Nephron (organoid): ENCODE measurements around the gene ERMP1.

Source experiments
- H3K27ac Mint-ChIP-seq, 3 experiments: 2 replicates each; pipeline ENCODE4 v1.8.0; 2020; ENCODE audit warnings: mixed read lengths in 3 of 3, mild to moderate bottlenecking in 2 of 3, moderate library complexity in 1 of 3
- H3K27me3 Mint-ChIP-seq: 2 replicates; pipeline ENCODE4 v1.8.0; 2021; ENCODE audit warnings: low read depth, mild to moderate bottlenecking, moderate library complexity, mixed read lengths
- H3K36me3 Mint-ChIP-seq: 2 replicates; pipeline ENCODE4 v1.8.0; 2020; ENCODE audit warnings: low read depth, mixed read lengths
- H3K4me1 Mint-ChIP-seq: 2 replicates; pipeline ENCODE4 v1.8.0; 2020; ENCODE audit warnings: mixed read lengths
- H3K4me3 Mint-ChIP-seq, 3 experiments: 2 replicates each; pipeline ENCODE4 v1.8.0; 2020; ENCODE audit warnings: mild to moderate bottlenecking in 3 of 3, mixed read lengths in 3 of 3, moderate library complexity in 2 of 3
- H3K9me3 Mint-ChIP-seq: 2 replicates; pipeline ENCODE4 v1.8.0; 2020; ENCODE audit warnings: mixed read lengths
- TF ChIP-seq, protein P1 (sequence below), 3 experiments: fragments of 200-600 bp; sonication (generic); IDR thresholded peaks; one replicate each; pipeline ENCODE4 v1.5.0; 2021; ENCODE audit warnings: antibody characterized with exemption in 3 of 3; ENCODE audit not compliant: unreplicated experiment in 3 of 3

Gene ERMP1

DNA sequence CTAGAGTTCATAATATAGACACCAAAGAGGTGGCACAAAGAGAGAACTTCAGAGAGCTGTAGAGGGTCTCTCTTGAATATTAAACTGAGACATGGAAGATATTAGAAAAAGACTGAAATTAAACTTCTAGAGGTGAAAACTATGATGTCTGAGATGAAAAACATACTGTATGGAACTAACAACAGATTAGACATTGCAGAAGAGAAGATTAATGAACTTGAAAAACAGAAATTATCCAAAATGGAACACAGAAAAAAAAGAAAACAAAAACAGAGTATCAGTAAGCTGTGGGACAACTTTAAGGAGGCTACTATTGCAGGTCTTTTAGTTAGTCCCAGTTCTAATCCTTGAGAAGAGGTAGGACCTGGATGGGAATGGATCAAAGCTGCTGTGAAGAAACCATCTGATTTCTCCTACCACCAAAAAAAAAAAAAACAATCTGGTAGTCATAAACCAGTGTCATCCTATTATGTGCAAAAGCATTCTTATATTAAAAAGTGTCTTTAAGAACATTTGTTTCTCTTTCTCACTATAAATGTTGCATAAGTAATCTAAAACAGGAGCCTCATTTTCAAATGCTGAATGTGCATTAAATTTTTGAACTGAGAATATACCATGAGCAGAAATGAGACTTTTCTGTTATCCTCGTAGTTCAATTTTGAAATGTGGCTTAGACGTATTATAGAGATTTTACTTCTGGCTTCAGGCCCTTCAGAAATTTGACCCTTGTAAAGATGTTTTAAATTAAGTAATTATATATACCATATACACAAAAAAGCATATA, 96.2 kb downstream of the ERMP1 start:
- H3K9me3 Mint-ChIP-seq: peaks cover 14% of the 10 kb centered on the region
- no peak overlapping the region for H3K27ac Mint-ChIP-seq
- H3K4me1 Mint-ChIP-seq: peaks cover 10% of the 10 kb centered on the region
- no peak overlapping the region for H3K4me3 Mint-ChIP-seq
- TF ChIP-seq, protein P1, sequence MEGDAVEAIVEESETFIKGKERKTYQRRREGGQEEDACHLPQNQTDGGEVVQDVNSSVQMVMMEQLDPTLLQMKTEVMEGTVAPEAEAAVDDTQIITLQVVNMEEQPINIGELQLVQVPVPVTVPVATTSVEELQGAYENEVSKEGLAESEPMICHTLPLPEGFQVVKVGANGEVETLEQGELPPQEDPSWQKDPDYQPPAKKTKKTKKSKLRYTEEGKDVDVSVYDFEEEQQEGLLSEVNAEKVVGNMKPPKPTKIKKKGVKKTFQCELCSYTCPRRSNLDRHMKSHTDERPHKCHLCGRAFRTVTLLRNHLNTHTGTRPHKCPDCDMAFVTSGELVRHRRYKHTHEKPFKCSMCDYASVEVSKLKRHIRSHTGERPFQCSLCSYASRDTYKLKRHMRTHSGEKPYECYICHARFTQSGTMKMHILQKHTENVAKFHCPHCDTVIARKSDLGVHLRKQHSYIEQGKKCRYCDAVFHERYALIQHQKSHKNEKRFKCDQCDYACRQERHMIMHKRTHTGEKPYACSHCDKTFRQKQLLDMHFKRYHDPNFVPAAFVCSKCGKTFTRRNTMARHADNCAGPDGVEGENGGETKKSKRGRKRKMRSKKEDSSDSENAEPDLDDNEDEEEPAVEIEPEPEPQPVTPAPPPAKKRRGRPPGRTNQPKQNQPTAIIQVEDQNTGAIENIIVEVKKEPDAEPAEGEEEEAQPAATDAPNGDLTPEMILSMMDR (IDR thresholded peaks at IDR 0.05; ENCODE audit: unreplicated experiment in 3 of 3): no peak
- H3K27me3 Mint-ChIP-seq: no peaks in the 10 kb centered on the region
- H3K36me3 Mint-ChIP-seq: peaks cover 78% of the 10 kb centered on the region

DNA sequence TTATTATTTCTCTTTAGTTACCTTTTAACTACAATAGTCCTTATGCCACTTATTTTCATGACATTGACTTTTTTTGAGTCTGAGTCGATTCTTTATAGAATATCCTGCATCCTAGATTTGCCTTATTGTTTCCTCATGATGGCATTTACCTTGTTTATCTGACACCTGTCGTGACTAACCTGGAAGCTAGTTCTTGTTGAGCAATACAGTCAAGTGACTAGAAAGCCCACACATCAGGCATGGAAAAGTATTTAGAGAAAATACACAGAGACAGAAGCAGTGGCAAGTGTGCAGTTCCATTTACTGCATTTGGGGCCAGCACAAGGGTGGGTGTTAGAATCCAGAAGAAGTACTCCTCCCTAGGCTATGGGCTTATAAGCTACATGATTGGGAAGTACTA, 97.8 kb downstream of the ERMP1 start:
- peaks cover 66% of the 10 kb centered on the region for H3K36me3 Mint-ChIP-seq
- no peaks in the 10 kb centered on the region for H3K4me1 Mint-ChIP-seq
- TF ChIP-seq, protein P1 (IDR thresholded peaks at IDR 0.05; ENCODE audit: unreplicated experiment in 3 of 3): no peak
- H3K4me3 Mint-ChIP-seq: no peak overlapping the region
- H3K9me3 Mint-ChIP-seq: peaks cover 14% of the 10 kb centered on the region
- H3K27ac Mint-ChIP-seq: no peak overlapping the region
- no peaks in the 10 kb centered on the region for H3K27me3 Mint-ChIP-seq
